Adrenal gland (tissue), 12 donors: ENCODE measurements around the gene CYP1B1. TPM values are rescaled to one million over a fixed set of nuclear protein-coding genes. Genes with fewer than 3 reads are reported as not detected.

Source experiments
- DNase-seq, 7 donors: peaks; one replicate each; pipeline ENCODE4 v3.0.0-alpha.2; 2019 to 2020
- H3K27ac ChIP-seq, 5 donors: fragments of 200-600 bp; sonication (generic) in 4 of 5; 1 replicate in 3 of 5; 2 replicates in 2 of 5; pipeline versions ENCODE4 v1.5.1 to v1.8.0; 2016 to 2020; ENCODE audit warnings: mild to moderate bottlenecking in 1 of 5
- H3K27me3 ChIP-seq: fragments of 200-600 bp; 2 replicates; pipeline ENCODE4 v1.8.0; 2021
- H3K36me3 ChIP-seq, 2 donors: fragments of 200-600 bp; replicated peaks in 1 of 2; 1 replicate in 1 of 2; 2 replicates in 1 of 2; pipeline versions ENCODE4 v1.5.1 to v1.8.0; 2018 to 2022
- H3K4me1 ChIP-seq, 2 donors: fragments of 200-600 bp; replicated peaks in 1 of 2; 1 replicate in 1 of 2; 2 replicates in 1 of 2; pipeline versions ENCODE4 v1.5.1 to v1.8.0; 2018 to 2021
- H3K4me3 ChIP-seq, 4 donors: fragments of 200-600 bp; sonication (generic) in 3 of 4; one replicate each; pipeline ENCODE4 v1.5.1; 2016 to 2018
- H3K9me3 ChIP-seq, 3 donors: fragments of 200-600 bp; sonication (generic) in 1 of 3; replicated peaks in 1 of 3; 1 replicate in 2 of 3; 2 replicates in 1 of 3; pipeline versions ENCODE4 v1.5.1 to v1.8.0; 2016 to 2021
- POLR2A ChIP-seq, 2 donors: fragments of 450-650 bp; IDR thresholded peaks; one replicate each; pipeline ENCODE4 v1.6.1; 2017; ENCODE audit warnings: antibody characterized with exemption in 2 of 2, mild to moderate bottlenecking in 2 of 2, moderate library complexity in 1 of 2
- WGBS, 4 donors: extraction: QIAGEN DNeasy Blood & Tissue Kit in 2 of 4; methylation state at CpG; one replicate each; pipeline versions ENCODE4 v1.1.5 to v1.1.7; 2013 to 2017; 5-methylcytosine and 5-hydroxymethylcytosine counted together
- intact Hi-C, 2 donors: fragments of 100-400 bp; cut with DNase I; formaldehyde crosslinking; loops; one replicate each; pipeline versions ENCODE4 v1.14.1 to v1.15.0; 2022 to 2023
- polyA plus RNA-seq, 3 donors: library from polyadenylated mRNA; stranded (reverse); fragments of 200-250 nt in 2 of 3; fragments of 350-450 nt in 1 of 3; fragmentation: Illumina TruSeq in 1 of 3; extraction: RNeasy Lipid Tissue Mini Kit (QIAGEN cat#74804) in 1 of 3; gene quantifications; one replicate each; pipeline ENCODE4 v1.2.3, GENCODE V29; 2013 to 2014
- total RNA-seq, 9 donors: library from RNA; depleted of rRNA in 4 of 9; stranded (reverse); fragments of >200 nt in 4 of 9; fragments of 120-200 nt in 1 of 9; fragmentation: NEBNext Ultra II Directional in 1 of 9; extraction: Animal tissue kit (Norgen Biotek cat#: 25700) in 1 of 9; gene quantifications; one replicate each; pipeline versions ENCODE4 v1.1.0 to v1.2.4, GENCODE V29; 2013 to 2023
- TF ChIP-seq, protein P1 (sequence below), 6 experiments: fragments of 450-650 bp in 4 of 6; fragments of 200-600 bp in 2 of 6; sonication (generic) in 1 of 6; IDR thresholded peaks; 1 replicate in 5 of 6; 2 replicates in 1 of 6; pipeline versions ENCODE4 v1.5.1 to v1.8.0; 2016 to 2021; ENCODE audit warnings: antibody characterized with exemption in 6 of 6, mild to moderate bottlenecking in 2 of 6, moderate library complexity in 1 of 6
- donor health status: healthy with polysubstance abuse.
- donor health status: Bipolar disorder and iron deficiency.
- donor health status: DM: yes; HTN: yes; CAD: no.
- donor health status: DM: no; HTN: no; CAD: no.
- donor health status: DM: no; HTN: no; CAD: no.
- donor health status: DM: yes; HTN: yes; CAD: no.

The CYP1B1 gene
- total and polyA plus RNA-seq, 12 donors: 2.5 to 118 (median 34.4) TPM

DNA sequence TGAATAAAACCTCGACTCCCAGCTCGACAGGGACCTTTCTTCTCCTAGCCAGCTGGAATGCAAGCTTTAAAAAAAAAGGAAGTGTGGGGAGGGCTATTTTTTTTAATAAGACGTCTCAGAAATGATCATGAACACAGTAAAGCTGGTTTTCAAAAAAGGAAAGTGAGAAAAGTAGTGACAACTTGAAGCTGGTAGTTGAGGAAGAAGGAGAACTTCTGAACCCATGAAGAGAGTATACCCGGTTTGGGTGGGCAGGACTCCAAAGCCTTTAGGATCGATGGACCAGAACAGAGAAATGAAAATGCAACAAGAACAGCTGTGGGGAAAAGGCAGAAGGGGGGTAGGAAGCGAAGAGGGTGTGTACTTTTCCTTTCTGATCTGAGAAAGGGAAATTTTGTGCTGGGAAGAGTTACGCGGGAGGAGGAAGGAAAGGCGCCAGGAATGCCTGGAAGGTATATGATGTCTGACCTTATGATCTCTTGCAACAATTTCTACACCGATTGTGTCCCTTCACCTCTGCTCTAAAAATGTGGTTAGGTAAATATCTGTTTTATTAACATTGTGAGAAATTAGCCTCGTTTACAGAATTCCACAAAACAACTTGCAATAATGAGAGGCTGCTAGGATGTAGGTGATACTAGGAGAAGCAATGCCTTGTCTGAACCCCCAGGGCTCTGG, 22.6 kb upstream of the CYP1B1 start:
- no peaks in the 10 kb centered on the region for H3K36me3 ChIP-seq
- peaks cover 0 to 20% of the 10 kb centered on the region in 2 donors for H3K4me1 ChIP-seq
- DNase-seq: no peak
- H3K4me3 ChIP-seq: peak overlapping the region in 1 of 4 donors; percentile 32
- H3K27ac ChIP-seq: peak overlapping the region in 3 of 5 donors; percentile 4 to 65 (median 45)
- WGBS, 4 donors: 42 to 58% (median 44%) methylated on average over 11 of the region's 11 CpGs
- intact Hi-C loops: no loop called here
- no peak for TF ChIP-seq POLR2A (IDR thresholded peaks at IDR 0.05)
- TF ChIP-seq, protein P1, sequence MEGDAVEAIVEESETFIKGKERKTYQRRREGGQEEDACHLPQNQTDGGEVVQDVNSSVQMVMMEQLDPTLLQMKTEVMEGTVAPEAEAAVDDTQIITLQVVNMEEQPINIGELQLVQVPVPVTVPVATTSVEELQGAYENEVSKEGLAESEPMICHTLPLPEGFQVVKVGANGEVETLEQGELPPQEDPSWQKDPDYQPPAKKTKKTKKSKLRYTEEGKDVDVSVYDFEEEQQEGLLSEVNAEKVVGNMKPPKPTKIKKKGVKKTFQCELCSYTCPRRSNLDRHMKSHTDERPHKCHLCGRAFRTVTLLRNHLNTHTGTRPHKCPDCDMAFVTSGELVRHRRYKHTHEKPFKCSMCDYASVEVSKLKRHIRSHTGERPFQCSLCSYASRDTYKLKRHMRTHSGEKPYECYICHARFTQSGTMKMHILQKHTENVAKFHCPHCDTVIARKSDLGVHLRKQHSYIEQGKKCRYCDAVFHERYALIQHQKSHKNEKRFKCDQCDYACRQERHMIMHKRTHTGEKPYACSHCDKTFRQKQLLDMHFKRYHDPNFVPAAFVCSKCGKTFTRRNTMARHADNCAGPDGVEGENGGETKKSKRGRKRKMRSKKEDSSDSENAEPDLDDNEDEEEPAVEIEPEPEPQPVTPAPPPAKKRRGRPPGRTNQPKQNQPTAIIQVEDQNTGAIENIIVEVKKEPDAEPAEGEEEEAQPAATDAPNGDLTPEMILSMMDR (IDR thresholded peaks at IDR 0.05): no peak
- no peaks in the 10 kb centered on the region for H3K27me3 ChIP-seq
- no peaks in the 10 kb centered on the region for H3K9me3 ChIP-seq

- WGBS, 4 donors: 56 to 65% (median 62%) methylated on average over 4 of the region's 4 CpGs
- intact Hi-C loops: no loop called here
- peak overlapping the region in 1 of 4 donors; percentile 32 for H3K4me3 ChIP-seq
- no peaks in the 10 kb centered on the region for H3K9me3 ChIP-seq
- TF ChIP-seq, protein P1 (IDR thresholded peaks at IDR 0.05): no peak
- TF ChIP-seq POLR2A (IDR thresholded peaks at IDR 0.05): no peak
- no peak for DNase-seq
- H3K4me1 ChIP-seq: peaks cover 0 to 20% of the 10 kb centered on the region in 2 donors
- peak overlapping the region in 3 of 5 donors; percentile 4 to 65 (median 45) for H3K27ac ChIP-seq
- no peaks in the 10 kb centered on the region for H3K27me3 ChIP-seq
- no peaks in the 10 kb centered on the region for H3K36me3 ChIP-seq
Observed at GRCh38 chr2:38097988-38098385, 22.0 kb upstream of the CYP1B1 start.

DNA sequence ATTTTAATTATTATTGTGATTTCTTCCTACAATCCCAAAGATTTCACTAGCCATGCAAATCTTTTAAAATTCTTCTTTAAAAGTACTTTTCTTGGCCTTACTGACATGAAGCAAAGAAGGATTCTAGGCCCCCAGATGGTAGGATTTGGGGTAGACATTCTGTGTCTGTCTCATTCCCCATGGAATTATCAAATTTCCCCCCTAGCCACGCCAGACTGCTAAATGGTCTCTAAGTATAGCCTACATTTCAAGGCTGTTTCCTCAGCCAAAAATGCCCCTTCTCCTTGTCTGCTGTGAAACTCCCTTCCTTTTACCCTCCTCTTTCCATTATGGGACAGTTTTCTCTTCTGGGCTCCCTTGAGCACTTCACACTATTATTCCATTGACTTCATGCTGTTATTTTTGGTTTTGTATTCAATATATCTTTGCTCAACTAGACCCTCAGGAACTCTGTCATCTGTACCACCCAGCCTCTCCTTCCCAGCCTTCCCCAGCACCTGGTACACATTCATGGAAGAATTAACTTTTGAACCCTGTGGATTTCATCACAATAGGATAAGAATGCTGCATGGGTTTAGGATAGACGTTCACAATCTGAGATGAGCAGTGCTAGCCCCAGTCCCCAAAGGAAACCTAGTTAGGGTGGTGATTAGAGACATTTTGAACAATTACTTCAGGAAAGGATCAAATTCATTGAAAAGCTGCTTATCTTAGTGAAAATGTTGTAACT, 21.5 kb upstream of the CYP1B1 start:
- 75 to 85% (median 81%) methylated on average over 2 of the region's 2 CpGs for WGBS, 4 donors
- Histone ChIP-seq H3K9me3 (no peaks in the 10 kb centered on the region), H3K36me3 (no peaks in the 10 kb centered on the region), H3K27me3 (no peaks in the 10 kb centered on the region), H3K27ac (no peak overlapping the region), H3K4me1 (peaks cover 0 to 22% of the 10 kb centered on the region in 2 donors), H3K4me3 (no peak overlapping the region)
- intact Hi-C loops: no loop called here
- no peak for DNase-seq
- TF ChIP-seq, protein P1 (IDR thresholded peaks at IDR 0.05): no peak
- no peak for TF ChIP-seq POLR2A (IDR thresholded peaks at IDR 0.05)

GRCh38 chr2:38095996-38096861, 20.3 kb upstream of the CYP1B1 start:
- H3K27ac ChIP-seq: peak overlapping the region in 2 of 5 donors; percentile 17 to 72
- no peaks in the 10 kb centered on the region for H3K9me3 ChIP-seq
- no peaks in the 10 kb centered on the region for H3K36me3 ChIP-seq
- intact Hi-C loops: no loop called here
- TF ChIP-seq, protein P1 (IDR thresholded peaks at IDR 0.05): no peak
- no peak for TF ChIP-seq POLR2A (IDR thresholded peaks at IDR 0.05)
- WGBS, 4 donors: 43 to 68% (median 56%) methylated on average over 18 to 19 of the region's 19 CpGs
- H3K4me1 ChIP-seq: peaks cover 0 to 30% of the 10 kb centered on the region in 2 donors
- no peaks in the 10 kb centered on the region for H3K27me3 ChIP-seq
- no peak for DNase-seq
- H3K4me3 ChIP-seq: no peak overlapping the region
